ENCODE data around the gene C14orf132.

Gene C14orf132

GRCh38 chr14:96039633-96040311, 610 bp downstream of the C14orf132 start:
- no peak for DNase-seq (ENCODE audit: low read depth)
- H3K4me3 ChIP-seq (ENCODE audit: low read depth, low read length) = peak overlapping the region; percentile 75
- in situ Hi-C loops (cut with HindIII; ENCODE audit: low sequenced_read_pairs) = no loop called here
- peak; percentile 22 for TF ChIP-seq CTCF (IDR thresholded peaks at IDR 0.05; ENCODE audit: low read depth, low read length, missing control alignments)

GRCh38 chr14:96040828-96041371, 1.7 kb downstream of the C14orf132 start:
- in situ Hi-C loops (cut with HindIII; ENCODE audit: low sequenced_read_pairs) = no loop called here
- no peak for TF ChIP-seq CTCF (IDR thresholded peaks at IDR 0.05; ENCODE audit: low read depth, low read length, missing control alignments)
- H3K4me3 ChIP-seq (ENCODE audit: low read depth, low read length) = peak overlapping the region; percentile 75
- DNase-seq (ENCODE audit: low read depth) = no peak

- TF ChIP-seq CTCF (IDR thresholded peaks at IDR 0.05; ENCODE audit: low read depth, low read length, missing control alignments) = no peak
- in situ Hi-C loops (cut with HindIII; ENCODE audit: low sequenced_read_pairs) = no loop called here
- no peak overlapping the region for H3K4me3 ChIP-seq (ENCODE audit: low read depth, low read length)
- peak; percentile 43 for DNase-seq (ENCODE audit: low read depth)
Observed at GRCh38 chr14:96042248-96042930, 3.2 kb downstream of the C14orf132 start.

GRCh38 chr14:96046630-96047029, 7.5 kb downstream of the C14orf132 start:
- in situ Hi-C loops (cut with HindIII; ENCODE audit: low sequenced_read_pairs) = no loop called here
- no peak for TF ChIP-seq CTCF (IDR thresholded peaks at IDR 0.05; ENCODE audit: low read depth, low read length, missing control alignments)
- H3K4me3 ChIP-seq (ENCODE audit: low read depth, low read length) = no peak overlapping the region
- no peak for DNase-seq (ENCODE audit: low read depth)

- no peak overlapping the region for H3K4me3 ChIP-seq (ENCODE audit: low read depth, low read length)
- in situ Hi-C loops (cut with HindIII; ENCODE audit: low sequenced_read_pairs) = no loop called here
- TF ChIP-seq CTCF (IDR thresholded peaks at IDR 0.05; ENCODE audit: low read depth, low read length, missing control alignments) = no peak
- no peak for DNase-seq (ENCODE audit: low read depth)
Observed at GRCh38 chr14:96047101-96047500, 7.9 kb downstream of the C14orf132 start.

GRCh38 chr14:96049932-96050331, 10.8 kb downstream of the C14orf132 start:
- H3K4me3 ChIP-seq (ENCODE audit: low read depth, low read length) = no peak overlapping the region
- no peak for TF ChIP-seq CTCF (IDR thresholded peaks at IDR 0.05; ENCODE audit: low read depth, low read length, missing control alignments)
- in situ Hi-C loops (cut with HindIII; ENCODE audit: low sequenced_read_pairs) = no loop called here

More at GRCh38 chr14:96049932-96050331, 10.8 kb downstream of the C14orf132 start:
- no peak for DNase-seq (ENCODE audit: low read depth)

Measured in astrocyte of the cerebellum (primary cell).